Vagina (tissue), 2 donors: ENCODE results near the gene LRRC70.

Experiments used
- POLR2A ChIP-seq, 2 donors: fragments of 450-650 bp; IDR thresholded peaks; one replicate each; pipeline ENCODE4 v1.6.1; 2017; ENCODE audit warnings: antibody characterized with exemption in 2 of 2, mild to moderate bottlenecking in 2 of 2, moderate library complexity in 2 of 2
- TF ChIP-seq, protein P1 (sequence below), 3 experiments: fragments of 450-650 bp in 2 of 3; fragments of 200-600 bp in 1 of 3; sonication (generic) in 1 of 3; IDR thresholded peaks; one replicate each; pipeline ENCODE4 v1.5.1; 2017 to 2019; ENCODE audit warnings: antibody characterized with exemption in 3 of 3, mild to moderate bottlenecking in 2 of 3, moderate library complexity in 2 of 3

DNA sequence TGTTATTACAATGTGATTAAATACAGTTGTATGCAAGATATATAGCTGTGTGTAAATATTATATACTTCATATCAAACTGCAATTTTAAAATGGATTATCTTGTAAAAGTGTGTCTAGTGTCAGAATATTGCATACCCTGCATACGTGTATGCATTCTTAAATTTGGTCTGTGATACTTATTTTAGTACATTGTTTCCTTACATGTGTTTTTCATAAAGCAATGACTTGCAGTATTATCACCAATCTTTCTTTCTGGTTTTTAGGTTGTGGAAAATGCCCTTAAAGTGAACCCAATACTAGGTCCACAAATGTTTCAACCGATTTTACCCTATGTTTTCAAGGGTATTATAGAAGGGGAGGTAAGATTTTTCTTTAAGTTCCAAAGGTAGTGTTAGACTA is 28.5 kb upstream of the LRRC70 start:
- TF ChIP-seq, protein P1, sequence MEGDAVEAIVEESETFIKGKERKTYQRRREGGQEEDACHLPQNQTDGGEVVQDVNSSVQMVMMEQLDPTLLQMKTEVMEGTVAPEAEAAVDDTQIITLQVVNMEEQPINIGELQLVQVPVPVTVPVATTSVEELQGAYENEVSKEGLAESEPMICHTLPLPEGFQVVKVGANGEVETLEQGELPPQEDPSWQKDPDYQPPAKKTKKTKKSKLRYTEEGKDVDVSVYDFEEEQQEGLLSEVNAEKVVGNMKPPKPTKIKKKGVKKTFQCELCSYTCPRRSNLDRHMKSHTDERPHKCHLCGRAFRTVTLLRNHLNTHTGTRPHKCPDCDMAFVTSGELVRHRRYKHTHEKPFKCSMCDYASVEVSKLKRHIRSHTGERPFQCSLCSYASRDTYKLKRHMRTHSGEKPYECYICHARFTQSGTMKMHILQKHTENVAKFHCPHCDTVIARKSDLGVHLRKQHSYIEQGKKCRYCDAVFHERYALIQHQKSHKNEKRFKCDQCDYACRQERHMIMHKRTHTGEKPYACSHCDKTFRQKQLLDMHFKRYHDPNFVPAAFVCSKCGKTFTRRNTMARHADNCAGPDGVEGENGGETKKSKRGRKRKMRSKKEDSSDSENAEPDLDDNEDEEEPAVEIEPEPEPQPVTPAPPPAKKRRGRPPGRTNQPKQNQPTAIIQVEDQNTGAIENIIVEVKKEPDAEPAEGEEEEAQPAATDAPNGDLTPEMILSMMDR (IDR thresholded peaks at IDR 0.05), result no peak
- TF ChIP-seq POLR2A (IDR thresholded peaks at IDR 0.05), result no peak
